ENCODE data around the gene MAP2K1. TPM values are rescaled to one million over a fixed set of nuclear protein-coding genes. Genes with fewer than 3 reads are reported as not detected.
"Not testable (repeated sequence)": the region's sequence is repeated elsewhere in the genome, so short reads cannot be mapped to it uniquely, and the experiment has no call there.

Gene MAP2K1
- total RNA-seq, 1 donor from 2014 or later, result 51.9 TPM

DNA sequence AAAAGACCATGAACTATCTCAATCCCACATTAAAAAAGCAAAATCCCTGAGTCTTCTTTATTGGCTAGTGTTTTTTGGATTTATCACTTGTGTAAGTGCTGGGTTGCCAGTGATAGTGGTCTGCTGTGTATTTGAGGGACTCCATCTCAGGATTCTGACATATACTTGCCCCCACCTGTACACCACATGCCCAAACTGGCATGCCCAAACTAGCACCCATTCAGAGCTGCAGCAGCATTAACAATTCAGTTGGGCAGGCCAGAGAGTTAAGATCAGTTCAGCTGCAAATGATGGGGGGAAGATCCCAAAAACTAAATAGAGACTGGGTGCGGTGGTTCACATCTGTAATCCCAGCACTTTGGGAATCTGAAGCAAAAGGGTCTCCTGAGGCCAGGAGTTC, 23.9 kb upstream of the MAP2K1 start:
- H3K36me3 ChIP-seq (ENCODE audit: control insufficient read depth, insufficient read depth, low read length), result no peaks in the 10 kb centered on the region
- no peak for DNase-seq (ENCODE audit: low read depth)
- TF ChIP-seq CTCF (IDR thresholded peaks at IDR 0.05; ENCODE audit: insufficient read depth, low read length, poor library complexity, severe bottlenecking), result no peak

DNA sequence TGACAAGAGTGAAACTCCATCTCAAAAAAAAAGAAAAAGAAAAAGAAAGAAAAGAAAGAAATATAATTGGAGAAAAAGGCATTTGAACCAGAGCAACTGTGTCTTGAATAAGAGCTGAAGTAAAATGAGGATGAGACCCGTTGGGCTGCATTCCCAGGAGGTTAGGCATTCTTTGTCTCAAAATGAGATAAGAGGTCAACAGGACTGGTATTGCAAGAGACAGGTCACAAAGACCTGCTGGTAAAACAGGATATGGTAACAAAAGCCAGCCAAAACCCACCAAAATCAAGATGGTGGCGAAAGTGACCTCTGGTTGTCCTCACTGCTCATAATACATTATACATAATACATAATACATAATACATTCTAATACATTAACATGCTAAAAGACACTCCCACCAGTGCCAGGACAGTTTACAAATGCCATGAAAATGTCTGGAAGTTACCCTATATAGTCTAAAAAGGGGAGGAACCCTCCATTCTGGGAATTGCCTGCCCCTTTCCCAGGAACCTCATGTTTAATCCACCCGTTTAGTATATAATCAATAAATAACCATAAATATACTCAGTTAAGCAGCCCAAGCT, 21.7 kb upstream of the MAP2K1 start:
- no peaks in the 10 kb centered on the region for H3K36me3 ChIP-seq (ENCODE audit: control insufficient read depth, insufficient read depth, low read length)
- TF ChIP-seq CTCF (IDR thresholded peaks at IDR 0.05; ENCODE audit: insufficient read depth, low read length, poor library complexity, severe bottlenecking), result no peak
- no peaks in the 10 kb centered on the region for H3K27me3 ChIP-seq (ENCODE audit: control insufficient read depth, insufficient read depth, low read length)
- no peak overlapping the region for H3K4me3 ChIP-seq (ENCODE audit: low read depth, low read length)
- no peak for DNase-seq (ENCODE audit: low read depth)

More for the DNA sequence above, 23.9 kb upstream of the MAP2K1 start:
- Histone ChIP-seq H3K27me3 (ENCODE audit: control insufficient read depth, insufficient read depth, low read length) (no peaks in the 10 kb centered on the region), H3K4me3 (ENCODE audit: low read depth, low read length) (no peak overlapping the region)

DNA sequence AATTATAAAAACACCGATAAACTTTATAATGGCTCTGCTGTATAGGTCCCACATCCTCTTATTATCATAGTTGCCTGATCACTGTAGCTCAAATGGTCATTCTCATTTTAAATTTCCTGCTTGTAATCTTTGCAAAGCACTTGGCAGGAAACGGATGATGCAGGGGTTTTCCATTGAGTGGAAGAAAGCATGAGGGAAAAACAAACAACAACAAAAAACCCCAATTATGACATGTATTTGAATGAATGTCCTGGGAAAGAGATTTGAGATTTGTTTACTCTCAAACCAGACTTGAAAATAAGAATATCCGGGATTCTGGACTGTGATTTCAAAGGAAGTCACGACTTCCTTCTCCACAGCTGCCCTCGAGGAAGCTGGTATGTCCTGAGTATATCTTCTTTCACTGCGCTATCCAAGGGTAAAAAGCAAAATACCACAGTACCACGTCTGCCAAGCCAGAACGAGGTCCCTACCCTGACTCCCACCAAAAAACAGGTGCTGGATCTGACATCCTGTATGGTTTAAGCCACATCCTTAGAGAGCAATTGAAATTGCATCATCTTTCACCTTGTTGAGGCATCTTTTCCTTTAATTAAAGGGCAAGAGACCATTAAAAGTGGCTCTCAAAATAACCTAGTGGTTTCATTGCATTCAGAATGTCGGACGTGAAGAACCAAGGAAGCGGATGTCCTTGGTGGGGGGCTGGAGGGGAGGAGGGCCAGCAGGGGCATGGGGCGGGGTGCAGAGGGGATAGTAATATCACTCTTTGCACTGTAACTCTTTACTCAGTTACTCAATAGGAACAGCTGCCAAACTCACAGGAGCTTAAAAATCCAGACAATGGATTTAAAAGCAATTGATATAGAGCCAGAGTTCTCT, 16.7 kb upstream of the MAP2K1 start:
- no peak for TF ChIP-seq CTCF (IDR thresholded peaks at IDR 0.05; ENCODE audit: insufficient read depth, low read length, poor library complexity, severe bottlenecking)
- Histone ChIP-seq H3K36me3 (ENCODE audit: control insufficient read depth, insufficient read depth, low read length) (no peaks in the 10 kb centered on the region), H3K27me3 (ENCODE audit: control insufficient read depth, insufficient read depth, low read length) (no peaks in the 10 kb centered on the region), H3K4me3 (ENCODE audit: low read depth, low read length) (peak overlapping the region; percentile 18)
- no peak for DNase-seq (ENCODE audit: low read depth)

DNA sequence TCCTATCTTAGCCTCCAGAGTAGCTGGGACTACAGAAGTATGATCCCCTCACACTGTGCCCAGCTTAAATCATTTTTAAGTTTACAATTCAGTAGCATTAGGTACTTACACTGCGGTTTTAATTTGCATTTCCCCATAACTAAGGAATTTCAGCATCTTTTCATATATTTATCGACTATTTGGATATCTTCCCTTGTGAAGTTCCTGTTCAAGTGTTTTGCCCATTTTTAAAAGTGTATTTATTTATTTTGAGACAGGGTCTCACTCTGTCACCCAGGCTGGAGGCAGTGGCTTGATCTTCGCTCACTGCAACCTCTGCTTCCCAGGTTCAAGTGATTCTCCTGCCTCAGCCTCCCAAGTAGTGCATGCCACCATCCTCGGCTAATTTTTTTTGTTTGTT, 12.5 kb upstream of the MAP2K1 start:
- no peak for TF ChIP-seq CTCF (IDR thresholded peaks at IDR 0.05; ENCODE audit: insufficient read depth, low read length, poor library complexity, severe bottlenecking)
- DNase-seq (ENCODE audit: low read depth), result no peak
- no peaks in the 10 kb centered on the region for H3K27me3 ChIP-seq (ENCODE audit: control insufficient read depth, insufficient read depth, low read length)
- H3K4me3 ChIP-seq (ENCODE audit: low read depth, low read length), result no peak overlapping the region
- H3K36me3 ChIP-seq (ENCODE audit: control insufficient read depth, insufficient read depth, low read length), result no peaks in the 10 kb centered on the region

DNA sequence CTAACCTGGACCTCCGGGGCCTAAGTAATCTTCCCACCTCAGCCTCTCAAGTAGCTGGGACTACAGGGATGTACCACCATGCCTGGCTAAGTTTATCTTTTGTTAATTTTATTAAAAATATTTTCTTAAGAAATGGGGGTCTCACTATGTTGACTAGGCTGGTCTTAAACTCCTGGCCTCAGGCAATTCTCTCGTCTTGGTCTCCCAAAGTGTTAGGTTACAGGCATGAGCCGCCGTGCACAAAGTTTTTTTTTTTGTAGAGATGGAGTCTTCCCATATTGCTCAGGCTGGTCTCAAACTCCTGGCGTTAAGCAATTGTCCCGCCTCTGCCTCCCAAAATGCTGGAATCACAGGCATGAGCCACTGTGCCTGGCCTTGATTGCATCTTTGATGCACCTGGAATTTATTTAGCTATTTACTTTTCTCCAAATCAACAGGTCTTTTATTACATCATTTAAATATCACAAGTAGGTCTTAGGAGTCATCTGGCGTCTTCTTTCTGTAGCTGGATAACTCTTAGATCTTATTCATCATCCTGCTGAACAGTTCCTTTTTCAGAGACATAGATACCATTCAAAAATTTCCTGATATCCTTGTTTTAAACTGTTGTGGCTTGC, 7.8 kb upstream of the MAP2K1 start:
- Histone ChIP-seq H3K4me3 (ENCODE audit: low read depth, low read length) (no peak overlapping the region), H3K36me3 (ENCODE audit: control insufficient read depth, insufficient read depth, low read length) (no peaks in the 10 kb centered on the region), H3K27me3 (ENCODE audit: control insufficient read depth, insufficient read depth, low read length) (no peaks in the 10 kb centered on the region)
- no peak for TF ChIP-seq CTCF (IDR thresholded peaks at IDR 0.05; ENCODE audit: insufficient read depth, low read length, poor library complexity, severe bottlenecking)
- DNase-seq (ENCODE audit: low read depth), result no peak

- not testable (repeated sequence) for DNase-seq (ENCODE audit: low read depth); H3K27me3 ChIP-seq (ENCODE audit: control insufficient read depth, insufficient read depth, low read length)
Observed at GRCh38 chr15:66381376-66381775, 5.3 kb upstream of the MAP2K1 start.

More at GRCh38 chr15:66381376-66381775, 5.3 kb upstream of the MAP2K1 start:
- H3K4me3 ChIP-seq (ENCODE audit: low read depth, low read length); H3K36me3 ChIP-seq (ENCODE audit: control insufficient read depth, insufficient read depth, low read length): not testable (repeated sequence)

Measured in kidney epithelial cell (primary cell).